GM19238 (cell line): ENCODE data around the gene EREG.

Experiments used
- DNase-seq: peaks from one replicate; pipeline ENCODE4 v3.0.0; 2011; ENCODE audit warnings: low spot score; ENCODE audit not compliant: insufficient read length

The EREG gene

GRCh38 chr4:74424111-74424510, 59.2 kb downstream of the EREG start:
- no peak for DNase-seq

GRCh38 chr4:74426101-74426500, 61.2 kb downstream of the EREG start:
- no peak for DNase-seq

GRCh38 chr4:74428276-74428675, 63.3 kb downstream of the EREG start:
- DNase-seq, result no peak

GRCh38 chr4:74431113-74431826, 66.3 kb downstream of the EREG start:
- DNase-seq, result no peak

- no peak for DNase-seq
Observed at GRCh38 chr4:74433043-74433442, 68.1 kb downstream of the EREG start.

GRCh38 chr4:74433541-74434172, 68.7 kb downstream of the EREG start:
- DNase-seq, result no peak

- no peak for DNase-seq
Observed at GRCh38 chr4:74435296-74435695, 70.4 kb downstream of the EREG start.

- DNase-seq, result no peak
Observed at GRCh38 chr4:74437866-74438265, 72.9 kb downstream of the EREG start.
